Spinal cord (tissue), 10 donors: ENCODE measurements around the gene MED31. TPM values are rescaled to one million over a fixed set of nuclear protein-coding genes. Genes with fewer than 3 reads are reported as not detected.

ENCODE experiments used
- DNase-seq, 6 donors: peaks; one replicate each; pipeline versions ENCODE4 v3.0.0 to v3.0.0-alpha.2; 2013 to 2015; ENCODE audit warnings: low spot score in 6 of 6, low read depth in 4 of 6
- H3K27ac ChIP-seq: one replicate; pipeline ENCODE4 v1.5.1; 2013; ENCODE audit warnings: low read depth, low read length, control low read depth
- H3K27me3 ChIP-seq: one replicate; pipeline ENCODE4 v1.6.1; 2013; ENCODE audit warnings: low read length; ENCODE audit not compliant: control insufficient read depth, insufficient read depth
- H3K36me3 ChIP-seq: one replicate; pipeline ENCODE4 v1.6.1; 2013; ENCODE audit warnings: low read length; ENCODE audit not compliant: control insufficient read depth, insufficient read depth
- H3K4me1 ChIP-seq: one replicate; pipeline ENCODE4 v1.6.1; 2013; ENCODE audit warnings: low read length; ENCODE audit not compliant: control insufficient read depth, insufficient read depth
- H3K4me3 ChIP-seq: one replicate; pipeline ENCODE4 v1.5.1; 2013; ENCODE audit warnings: low read depth, low read length, control low read depth
- H3K9me3 ChIP-seq: one replicate; pipeline ENCODE4 v1.6.1; 2013; ENCODE audit warnings: low read length; ENCODE audit not compliant: control insufficient read depth, insufficient read depth
- WGBS: methylation state at CpG from one replicate; pipeline ENCODE4 v1.1.5; 2013; ENCODE audit warnings: missing lambda C conversion rate; ENCODE audit not compliant: insufficient coverage; 5-methylcytosine and 5-hydroxymethylcytosine counted together
- polyA plus RNA-seq, 2 donors: library from polyadenylated mRNA; unstranded; fragments of 120-200 nt; gene quantifications; one replicate each; pipeline ENCODE4 v1.2.1, GENCODE V29; 2013; ENCODE audit not compliant: insufficient read length in 2 of 2
- total RNA-seq, 2 donors: library from RNA; depleted of rRNA in 1 of 2; stranded (reverse); fragments of 120-200 nt in 1 of 2; fragments of >200 nt in 1 of 2; gene quantifications; one replicate each; pipeline versions ENCODE4 v1.2.3 to v1.2.4, GENCODE V29; 2013 to 2014
- donor health status: healthy.

Gene MED31
- total and polyA plus RNA-seq, 4 donors: 15.8 to 27.6 (median 23.1) TPM

DNA sequence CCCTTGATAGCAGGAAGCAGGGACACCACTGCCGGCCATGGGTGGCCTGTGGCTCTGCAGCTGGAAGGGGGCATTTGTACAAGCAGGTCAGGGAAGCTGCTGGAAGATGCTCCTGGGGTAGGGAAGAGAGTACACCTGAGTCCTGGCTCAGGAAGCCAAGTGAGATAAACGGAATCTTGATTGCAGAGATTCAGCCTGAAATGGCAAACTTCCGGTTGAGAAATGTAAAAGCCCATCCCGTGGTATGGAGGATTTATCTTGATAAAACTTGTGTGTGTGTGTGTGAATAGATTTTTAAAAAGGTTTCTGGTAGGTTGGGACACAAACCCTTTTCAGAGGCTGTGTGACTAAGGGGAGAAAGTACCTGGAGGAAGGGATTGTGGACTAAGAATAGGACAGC, 29.8 kb upstream of the MED31 start:
- Histone ChIP-seq H3K36me3 (no peaks in the 10 kb centered on the region), H3K27me3 (no peaks in the 10 kb centered on the region), H3K4me1 (peaks cover 7% of the 10 kb centered on the region), H3K4me3 (no peak overlapping the region), H3K9me3 (no peaks in the 10 kb centered on the region), H3K27ac (no peak overlapping the region)
- no peak for DNase-seq
- WGBS: 85% methylated on average over 4 of the region's 4 CpGs

DNA sequence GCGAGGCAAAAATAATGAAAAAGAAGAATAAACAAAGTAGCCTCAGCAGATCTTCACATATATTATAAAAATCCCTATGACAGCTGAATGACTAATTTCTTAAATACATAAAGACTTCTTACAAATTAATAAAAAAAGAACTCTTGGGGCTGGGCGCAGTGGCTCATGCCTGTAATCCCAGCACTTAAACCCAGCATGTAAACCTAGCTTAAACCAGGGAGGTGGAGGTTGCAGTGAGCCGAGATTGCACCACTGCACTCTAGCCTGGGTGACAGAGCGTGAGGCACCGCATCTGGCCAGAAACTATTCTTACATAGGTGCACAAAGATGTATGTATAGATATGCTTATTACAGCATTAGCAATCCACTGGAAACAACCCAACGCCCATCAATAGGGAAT, 27.8 kb upstream of the MED31 start:
- peaks cover 7% of the 10 kb centered on the region for H3K4me1 ChIP-seq
- H3K27me3 ChIP-seq: no peaks in the 10 kb centered on the region
- no peaks in the 10 kb centered on the region for H3K36me3 ChIP-seq
- no peak for DNase-seq
- H3K9me3 ChIP-seq: no peaks in the 10 kb centered on the region
- no CpG with 5 or more reads among the region's 6 CpGs for WGBS
- no peak overlapping the region for H3K27ac ChIP-seq
- no peak overlapping the region for H3K4me3 ChIP-seq

DNA sequence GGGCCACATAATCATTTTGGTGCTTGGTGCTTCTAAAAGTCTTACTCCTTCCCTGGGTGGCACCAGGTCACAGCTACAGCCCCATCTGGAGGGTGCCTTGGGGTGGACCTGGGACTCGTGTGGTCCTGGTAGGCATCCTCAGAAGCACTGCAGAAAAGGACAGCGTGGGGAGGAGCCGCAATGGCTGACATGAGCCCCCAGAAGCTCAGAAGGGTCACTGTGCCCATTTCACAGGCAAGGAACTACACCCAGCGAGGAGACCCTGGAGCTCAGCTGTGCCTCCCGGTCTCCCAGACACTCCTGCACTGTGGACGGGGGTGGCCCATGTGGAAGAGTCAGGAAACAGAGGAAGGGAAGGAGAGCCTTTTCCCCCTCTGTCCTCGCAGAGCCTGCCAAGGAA, 26.5 kb upstream of the MED31 start:
- no peak overlapping the region for H3K4me3 ChIP-seq
- H3K4me1 ChIP-seq: peaks cover 7% of the 10 kb centered on the region
- H3K27ac ChIP-seq: no peak overlapping the region
- WGBS: 94% methylated on average over 6 of the region's 7 CpGs
- DNase-seq: no peak
- H3K36me3 ChIP-seq: no peaks in the 10 kb centered on the region
- H3K27me3 ChIP-seq: no peaks in the 10 kb centered on the region
- no peaks in the 10 kb centered on the region for H3K9me3 ChIP-seq

DNA sequence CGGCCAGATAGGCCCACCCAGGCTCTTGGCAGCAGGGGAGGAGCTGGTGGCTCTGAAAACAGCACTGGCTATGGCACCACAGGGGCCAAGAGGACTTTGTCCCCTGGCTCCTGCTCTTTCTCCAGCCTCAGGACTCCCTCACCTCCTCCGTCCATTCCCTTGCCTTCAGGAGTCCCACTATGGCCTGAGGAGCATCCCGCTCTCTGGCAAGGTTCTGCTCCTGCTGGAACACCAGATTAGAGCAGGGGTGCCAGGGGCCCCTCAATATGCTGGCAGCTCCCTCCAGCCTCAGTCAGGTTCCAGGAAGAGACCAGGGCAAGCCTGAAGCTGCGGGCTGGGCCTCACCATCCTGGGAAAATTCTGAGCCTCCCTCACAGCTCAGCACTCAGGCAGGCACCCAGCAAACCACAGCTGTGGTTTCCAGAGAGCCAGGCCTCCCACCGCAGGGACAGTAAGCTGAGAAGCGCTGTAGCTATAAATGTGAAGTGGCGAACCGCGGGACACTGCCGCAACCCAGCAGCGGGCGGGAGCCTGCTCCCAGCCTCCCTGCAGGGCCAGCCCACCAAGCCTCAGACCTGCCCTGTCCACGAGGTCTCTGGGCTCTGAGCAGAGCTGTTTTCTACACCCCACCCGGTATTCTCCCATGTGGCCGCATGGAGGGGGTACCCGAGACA, 25.9 kb upstream of the MED31 start:
- H3K9me3 ChIP-seq: no peaks in the 10 kb centered on the region
- no peak for DNase-seq
- peaks cover 7% of the 10 kb centered on the region for H3K4me1 ChIP-seq
- H3K4me3 ChIP-seq: no peak overlapping the region
- H3K36me3 ChIP-seq: no peaks in the 10 kb centered on the region
- WGBS: 53% methylated on average over 14 of the region's 16 CpGs
- H3K27me3 ChIP-seq: no peaks in the 10 kb centered on the region
- H3K27ac ChIP-seq: no peak overlapping the region

DNA sequence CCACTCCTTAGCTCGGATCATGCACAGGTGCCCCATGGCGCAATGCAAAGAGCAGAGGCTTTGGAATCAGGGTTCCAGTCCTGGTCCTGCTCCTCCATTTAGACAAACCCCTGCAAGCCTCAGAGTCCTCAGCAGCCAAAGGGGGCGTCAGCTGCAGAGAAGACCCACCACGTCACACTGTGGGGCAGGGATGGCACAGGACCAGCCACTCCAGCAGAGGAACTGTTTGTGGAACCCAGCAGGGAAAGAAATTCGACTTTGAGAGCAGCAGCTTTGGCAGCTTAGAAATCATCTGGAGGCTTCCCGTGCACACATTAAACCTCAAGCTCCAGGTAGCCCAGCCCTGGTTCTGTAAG, 25.4 kb upstream of the MED31 start:
- 58% methylated on average over 6 of the region's 6 CpGs for WGBS
- no peaks in the 10 kb centered on the region for H3K36me3 ChIP-seq
- peaks cover 7% of the 10 kb centered on the region for H3K4me1 ChIP-seq
- no peaks in the 10 kb centered on the region for H3K27me3 ChIP-seq
- H3K4me3 ChIP-seq: no peak overlapping the region
- DNase-seq: no peak
- no peak overlapping the region for H3K27ac ChIP-seq
- H3K9me3 ChIP-seq: no peaks in the 10 kb centered on the region

DNA sequence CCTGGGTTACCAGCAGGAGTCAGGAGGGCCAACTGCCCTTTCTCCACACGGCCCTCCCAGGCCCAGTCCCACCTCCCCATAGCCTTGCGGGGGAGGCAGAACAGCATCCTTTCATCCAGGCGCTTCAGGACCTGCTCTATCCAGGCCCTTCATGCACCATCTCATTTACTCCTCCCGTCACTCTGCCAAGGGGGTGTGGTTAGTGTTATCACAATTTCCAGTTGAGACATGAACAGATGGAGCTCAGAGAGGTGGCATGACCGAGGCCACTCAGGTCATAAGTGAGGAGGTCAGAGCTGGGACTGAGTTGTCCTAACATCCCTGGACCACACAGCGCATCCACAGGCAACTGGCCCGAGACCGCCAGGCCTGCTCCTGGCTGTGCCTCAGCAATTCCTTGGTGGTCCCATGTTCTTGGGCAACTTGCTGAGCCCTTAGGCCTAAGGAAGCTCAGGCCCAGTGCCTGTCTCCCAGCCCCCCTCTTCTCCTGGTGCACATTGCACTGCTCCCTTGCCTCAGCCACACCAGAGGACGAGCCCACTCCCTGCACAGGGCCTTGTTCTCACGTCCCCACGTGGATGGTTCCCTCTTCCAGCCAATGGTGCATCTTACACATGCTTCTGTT, 23.9 kb upstream of the MED31 start:
- WGBS: 82% methylated on average over 8 of the region's 11 CpGs
- no peaks in the 10 kb centered on the region for H3K9me3 ChIP-seq

DNA sequence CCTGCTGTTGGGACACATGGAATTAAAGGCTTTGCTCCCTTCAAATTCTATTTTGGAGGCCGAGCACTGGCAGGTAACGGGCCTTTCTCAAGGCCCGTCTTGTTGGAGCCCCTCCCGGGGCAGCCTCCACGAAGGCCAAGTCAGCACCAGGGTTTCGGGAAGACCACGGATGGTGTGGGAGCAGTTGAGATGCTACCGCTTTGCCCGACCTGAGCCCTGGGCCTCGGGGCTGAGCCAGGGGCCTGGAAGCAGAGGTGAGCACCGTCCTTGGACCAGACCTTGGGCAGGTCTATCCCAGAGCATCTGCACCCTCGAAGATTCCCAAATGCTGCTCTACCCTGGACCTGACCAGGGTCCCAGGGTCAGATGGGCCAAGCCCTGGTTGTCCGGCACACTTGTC, 23.2 kb upstream of the MED31 start:
- DNase-seq: no peak
- H3K4me1 ChIP-seq: peaks cover 7% of the 10 kb centered on the region
- H3K36me3 ChIP-seq: no peaks in the 10 kb centered on the region
- H3K4me3 ChIP-seq: no peak overlapping the region
- no peaks in the 10 kb centered on the region for H3K27me3 ChIP-seq
- no peak overlapping the region for H3K27ac ChIP-seq
- no peaks in the 10 kb centered on the region for H3K9me3 ChIP-seq
- 95% methylated on average over 12 of the region's 13 CpGs for WGBS

More for the DNA sequence above, 23.9 kb upstream of the MED31 start:
- H3K27me3 ChIP-seq: no peaks in the 10 kb centered on the region
- H3K4me1 ChIP-seq: peaks cover 7% of the 10 kb centered on the region
- no peak overlapping the region for H3K4me3 ChIP-seq
- no peak for DNase-seq
- H3K27ac ChIP-seq: no peak overlapping the region
- H3K36me3 ChIP-seq: no peaks in the 10 kb centered on the region

DNA sequence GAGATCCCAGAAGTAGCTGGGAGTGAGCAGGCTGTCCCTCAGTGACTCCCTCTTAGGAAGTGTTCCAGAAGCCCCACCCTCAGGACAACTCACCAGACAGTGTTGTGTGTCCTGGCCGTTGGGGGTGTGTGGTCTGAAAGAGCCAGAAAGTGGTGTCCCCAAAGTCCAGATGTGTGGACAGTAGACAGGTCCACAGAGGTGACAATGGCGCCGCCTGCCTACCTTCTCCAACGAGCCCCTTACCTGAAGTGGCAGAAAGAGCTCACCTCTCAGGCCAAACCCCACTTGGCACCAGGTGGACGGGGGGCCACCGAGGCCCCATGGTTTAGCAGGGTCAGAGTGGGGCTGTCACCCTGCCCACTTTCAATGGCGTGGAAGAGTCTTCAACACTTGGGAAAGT, 20.0 kb upstream of the MED31 start:
- no peaks in the 10 kb centered on the region for H3K9me3 ChIP-seq
- no peaks in the 10 kb centered on the region for H3K36me3 ChIP-seq
- peaks cover 5% of the 10 kb centered on the region for H3K4me1 ChIP-seq
- no peaks in the 10 kb centered on the region for H3K27me3 ChIP-seq
- DNase-seq: no peak
- H3K27ac ChIP-seq: no peak overlapping the region
- WGBS: 87% methylated on average over 4 of the region's 7 CpGs
- H3K4me3 ChIP-seq: no peak overlapping the region

DNA sequence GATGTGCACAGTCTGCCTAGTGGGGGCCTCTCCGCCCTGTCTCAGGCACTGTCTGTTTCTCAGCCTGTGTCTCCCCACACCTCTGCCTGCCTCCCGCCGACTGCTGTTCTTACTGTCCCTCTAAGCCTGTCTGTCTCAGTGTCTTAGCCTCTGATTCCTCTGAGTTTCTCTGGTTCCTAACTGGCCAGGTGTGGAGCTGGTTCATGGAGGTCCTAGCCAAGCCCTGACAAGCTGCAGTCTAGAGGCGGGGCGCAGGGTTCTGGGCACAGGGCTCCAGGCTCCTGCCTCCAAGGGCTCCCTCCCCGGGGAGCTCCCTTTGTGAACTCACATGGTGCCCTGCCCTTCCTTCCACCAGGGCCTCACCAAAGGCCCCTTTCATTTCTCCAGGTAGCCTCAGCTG, 19.6 kb upstream of the MED31 start:
- no peak overlapping the region for H3K4me3 ChIP-seq
- no peaks in the 10 kb centered on the region for H3K27me3 ChIP-seq
- no peaks in the 10 kb centered on the region for H3K36me3 ChIP-seq
- WGBS: 75% methylated on average over 6 of the region's 6 CpGs
- no peak for DNase-seq
- H3K4me1 ChIP-seq: peaks cover 9% of the 10 kb centered on the region
- no peaks in the 10 kb centered on the region for H3K9me3 ChIP-seq
- H3K27ac ChIP-seq: no peak overlapping the region

DNA sequence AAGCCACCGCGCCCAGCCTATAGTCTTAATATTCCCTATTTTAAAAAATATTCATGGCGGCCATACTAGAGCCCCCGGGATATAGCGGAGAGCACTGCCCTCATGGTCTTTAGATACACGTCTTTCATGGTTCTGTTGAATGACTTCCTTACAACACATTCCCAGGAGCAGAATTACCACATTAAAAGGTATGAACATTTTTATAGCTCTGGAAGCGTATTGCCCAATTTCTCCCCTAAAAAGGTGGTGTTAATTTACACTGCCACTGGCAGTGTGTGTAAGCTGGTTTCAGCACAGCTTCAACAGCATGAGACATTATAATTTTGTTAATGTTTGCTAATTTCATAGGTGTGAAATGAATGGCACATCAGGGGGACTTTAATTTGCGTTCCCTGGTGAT, 19.2 kb upstream of the MED31 start:
- Histone ChIP-seq H3K36me3 (no peaks in the 10 kb centered on the region), H3K4me3 (no peak overlapping the region), H3K27me3 (no peaks in the 10 kb centered on the region), H3K4me1 (peaks cover 9% of the 10 kb centered on the region), H3K9me3 (no peaks in the 10 kb centered on the region), H3K27ac (no peak overlapping the region)
- no peak for DNase-seq
- WGBS: 96% methylated on average over 4 of the region's 8 CpGs
